Lower leg skin (tissue), 3 donors: ENCODE results near the gene CDO1.

Source experiments
- POLR2A ChIP-seq, 2 donors: fragments of 450-650 bp; IDR thresholded peaks; one replicate each; pipeline ENCODE4 v1.6.1; 2016 to 2017; ENCODE audit warnings: antibody characterized with exemption in 2 of 2, mild to moderate bottlenecking in 1 of 2, moderate library complexity in 1 of 2
- TF ChIP-seq, protein P1 (sequence below), 3 donors: fragments of 450-650 bp; IDR thresholded peaks; one replicate each; pipeline ENCODE4 v1.5.1; 2016; ENCODE audit warnings: antibody characterized with exemption in 3 of 3, mild to moderate bottlenecking in 3 of 3, moderate library complexity in 2 of 3

GRCh38 chr5:115855959-115856358 is 39.5 kb upstream of the CDO1 start:
- TF ChIP-seq, protein P1, sequence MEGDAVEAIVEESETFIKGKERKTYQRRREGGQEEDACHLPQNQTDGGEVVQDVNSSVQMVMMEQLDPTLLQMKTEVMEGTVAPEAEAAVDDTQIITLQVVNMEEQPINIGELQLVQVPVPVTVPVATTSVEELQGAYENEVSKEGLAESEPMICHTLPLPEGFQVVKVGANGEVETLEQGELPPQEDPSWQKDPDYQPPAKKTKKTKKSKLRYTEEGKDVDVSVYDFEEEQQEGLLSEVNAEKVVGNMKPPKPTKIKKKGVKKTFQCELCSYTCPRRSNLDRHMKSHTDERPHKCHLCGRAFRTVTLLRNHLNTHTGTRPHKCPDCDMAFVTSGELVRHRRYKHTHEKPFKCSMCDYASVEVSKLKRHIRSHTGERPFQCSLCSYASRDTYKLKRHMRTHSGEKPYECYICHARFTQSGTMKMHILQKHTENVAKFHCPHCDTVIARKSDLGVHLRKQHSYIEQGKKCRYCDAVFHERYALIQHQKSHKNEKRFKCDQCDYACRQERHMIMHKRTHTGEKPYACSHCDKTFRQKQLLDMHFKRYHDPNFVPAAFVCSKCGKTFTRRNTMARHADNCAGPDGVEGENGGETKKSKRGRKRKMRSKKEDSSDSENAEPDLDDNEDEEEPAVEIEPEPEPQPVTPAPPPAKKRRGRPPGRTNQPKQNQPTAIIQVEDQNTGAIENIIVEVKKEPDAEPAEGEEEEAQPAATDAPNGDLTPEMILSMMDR (IDR thresholded peaks at IDR 0.05), result no peak
- TF ChIP-seq POLR2A (IDR thresholded peaks at IDR 0.05), result no peak
